ENCODE measurements around the gene YWHAB.
"Not testable (repeated sequence)": the region's sequence is repeated elsewhere in the genome, so short reads cannot be mapped to it uniquely, and the experiment has no call there.

YWHAB gene

DNA sequence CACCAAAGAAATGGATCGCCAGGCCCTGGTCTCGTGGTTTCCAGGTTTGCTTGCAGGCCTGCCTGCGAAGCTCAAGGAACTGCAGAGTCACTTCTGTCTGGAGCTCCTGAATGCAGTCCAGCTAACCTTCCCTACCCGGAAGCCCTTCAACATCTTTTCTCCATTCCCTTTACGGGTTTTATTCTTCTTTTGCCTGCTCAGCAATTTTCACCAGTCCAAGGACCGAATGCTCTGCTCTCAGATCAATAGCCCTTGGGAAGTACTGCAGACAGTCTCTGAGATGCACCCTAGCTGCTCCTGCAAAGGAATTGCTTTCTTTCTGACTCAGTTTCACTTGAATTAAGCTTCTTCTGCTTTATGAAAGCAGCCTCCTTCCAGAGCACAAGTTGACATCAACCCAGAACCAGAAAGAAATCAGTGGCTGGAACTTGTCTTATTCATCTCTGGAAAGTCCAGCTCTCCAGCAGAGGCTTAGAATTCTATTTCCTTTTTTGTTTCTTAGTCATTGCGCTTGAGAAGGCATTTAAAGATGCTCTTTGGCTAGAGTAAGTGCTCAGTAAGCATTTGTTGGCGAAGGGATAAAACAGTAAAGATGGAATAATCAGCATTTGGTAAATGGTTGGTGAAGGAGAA lies 18.7 kb upstream of the YWHAB start:
- DNase-seq (ENCODE audit: low read depth, low spot score) = no peak

DNA sequence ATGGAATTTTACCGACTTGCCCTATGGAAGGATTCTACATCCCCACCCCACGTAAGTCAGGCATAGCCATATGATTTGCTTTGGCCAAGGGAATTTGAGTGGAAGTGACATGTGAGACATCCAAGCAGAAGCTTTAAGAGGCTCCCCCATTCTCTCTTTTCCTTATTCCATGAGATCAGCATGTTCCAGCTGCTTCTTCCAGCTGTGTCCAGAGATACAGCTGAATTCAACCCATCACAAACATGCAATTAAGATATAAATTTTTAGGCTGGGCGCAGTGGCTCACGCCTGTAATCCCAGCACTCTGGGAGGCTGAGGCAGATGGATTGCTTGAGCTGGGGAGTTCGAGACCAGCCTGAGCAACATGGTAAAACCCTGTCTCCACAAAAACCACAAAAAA lies 16.0 kb upstream of the YWHAB start:
- DNase-seq (ENCODE audit: low read depth, low spot score) = no peak

DNA sequence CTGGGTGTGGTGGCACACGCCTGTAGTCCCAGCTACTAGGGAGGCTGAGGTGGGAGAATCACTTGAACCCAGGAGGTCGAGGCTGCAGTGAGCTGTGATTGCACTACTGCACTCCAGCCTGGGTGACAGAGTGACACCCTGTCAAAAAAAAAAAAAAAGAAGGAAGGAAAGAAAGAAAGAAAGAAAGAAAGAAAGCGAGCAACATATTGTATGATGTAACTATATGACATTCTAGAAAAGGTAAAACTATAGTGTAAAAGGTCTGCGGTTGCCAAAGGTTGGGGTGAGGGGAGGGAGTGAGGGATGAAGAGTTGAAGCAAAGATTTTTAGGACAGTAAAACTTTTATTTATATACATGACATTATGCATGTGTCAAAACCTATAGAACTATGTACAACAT lies 3.1 kb upstream of the YWHAB start:
- DNase-seq (ENCODE audit: low read depth, low spot score) = not testable (repeated sequence)

DNA sequence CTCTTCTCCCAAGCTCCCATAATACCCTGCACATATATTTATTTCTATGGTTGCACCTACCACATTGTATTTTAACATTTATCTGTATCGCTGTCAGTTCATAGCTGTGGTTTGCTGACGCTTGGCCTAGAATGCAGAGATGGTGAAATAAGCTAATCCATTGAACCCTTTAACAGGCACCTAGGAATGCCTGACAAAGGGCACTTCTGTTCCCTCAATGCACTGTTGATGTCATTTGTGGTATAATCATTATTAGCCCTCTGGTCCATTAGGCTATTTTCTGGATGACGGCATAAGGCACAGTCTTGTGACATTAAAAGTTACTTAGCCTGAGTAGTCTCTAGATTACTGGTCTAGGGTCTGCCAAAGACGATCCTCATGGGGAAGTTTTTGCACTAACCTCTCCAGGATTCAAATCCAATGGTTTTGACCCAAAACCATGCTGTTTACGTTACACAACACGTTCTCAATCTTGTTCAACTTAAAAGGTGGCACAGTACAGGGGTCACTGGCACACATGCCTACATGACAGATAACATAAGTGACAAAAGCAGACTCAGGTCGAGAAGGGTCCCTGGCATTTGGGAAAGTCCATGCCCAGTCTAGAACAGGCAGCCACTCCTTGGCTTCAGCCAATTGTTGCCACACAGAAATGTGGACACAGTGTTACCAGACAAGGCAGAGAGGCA lies 2.1 kb upstream of the YWHAB start:
- DNase-seq (ENCODE audit: low read depth, low spot score) = no peak

- DNase-seq (ENCODE audit: low read depth, low spot score) = no peak
These were observed 556 bp upstream of the YWHAB start for GRCh38 chr20:44884907-44885391.

- no peak for DNase-seq (ENCODE audit: low read depth, low spot score)
These were observed 754 bp downstream of the YWHAB start for GRCh38 chr20:44886266-44886651.

GRCh38 chr20:44886828-44887227 lies 1.3 kb downstream of the YWHAB start:
- DNase-seq (ENCODE audit: low read depth, low spot score) = no peak

- DNase-seq (ENCODE audit: low read depth, low spot score) = no peak
These were observed 2.0 kb downstream of the YWHAB start for GRCh38 chr20:44887466-44887865.

DNA sequence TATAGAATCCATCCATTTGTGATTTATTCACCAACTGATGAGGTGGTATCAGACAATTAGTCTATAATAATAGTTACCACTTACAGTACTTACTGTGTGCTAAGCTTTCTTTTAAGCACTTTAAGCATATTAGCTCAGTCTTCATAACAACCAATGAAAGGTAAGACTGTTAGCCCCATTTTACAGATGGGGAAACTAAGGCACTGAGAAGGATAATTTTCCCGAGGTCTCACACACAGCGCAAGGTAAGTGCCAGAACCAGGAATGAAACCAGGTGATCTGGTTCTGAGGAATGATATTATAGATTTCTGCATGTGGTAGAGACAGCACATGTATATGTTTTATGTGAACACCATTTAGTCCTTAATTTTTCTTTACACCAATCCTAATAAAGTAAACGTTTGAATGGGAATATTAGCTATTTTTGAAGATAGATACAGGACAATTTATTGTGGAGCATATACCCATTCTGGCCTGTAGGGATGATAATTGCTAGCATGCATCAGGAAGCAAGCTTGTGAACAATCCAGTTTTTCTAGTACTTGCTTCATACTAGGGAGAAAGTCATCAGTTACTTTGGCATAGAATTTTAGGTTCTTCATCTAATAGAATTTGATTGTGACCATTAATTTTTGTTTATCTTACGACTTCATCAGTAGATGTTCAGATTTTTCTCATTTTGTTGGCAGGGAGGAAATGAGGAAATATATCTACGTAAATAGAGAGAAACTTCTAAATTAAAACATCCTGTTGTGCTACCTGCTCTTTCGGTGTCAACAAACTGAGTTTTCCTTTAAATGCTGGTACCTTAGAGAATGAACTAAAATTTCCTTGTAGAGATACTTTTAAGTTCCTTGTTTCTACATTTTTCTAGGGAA lies 3.0 kb downstream of the YWHAB start:
- no peak for DNase-seq (ENCODE audit: low read depth, low spot score)

DNA sequence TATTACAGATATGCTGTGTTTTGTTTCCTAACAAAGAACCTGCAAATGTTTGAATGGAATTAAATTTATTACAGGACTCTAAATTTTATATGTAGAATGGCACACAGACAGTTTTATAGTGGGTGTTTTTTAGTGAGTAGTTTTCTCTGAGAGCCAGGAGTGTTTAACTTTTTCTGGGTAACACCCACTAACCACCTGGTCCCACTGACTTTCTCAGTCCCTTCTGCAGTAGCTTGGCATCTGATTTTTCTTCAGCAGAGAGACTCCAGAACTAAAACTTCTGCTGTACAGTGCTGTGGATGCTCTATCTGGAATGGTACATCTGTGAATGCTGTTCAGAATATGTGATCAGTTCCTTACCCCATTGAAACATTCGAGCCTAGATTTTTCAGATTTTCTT lies 6.3 kb downstream of the YWHAB start:
- DNase-seq (ENCODE audit: low read depth, low spot score) = no peak

- DNase-seq (ENCODE audit: low read depth, low spot score) = no peak
These were observed 9.5 kb downstream of the YWHAB start for GRCh38 chr20:44894959-44895358.

DNA sequence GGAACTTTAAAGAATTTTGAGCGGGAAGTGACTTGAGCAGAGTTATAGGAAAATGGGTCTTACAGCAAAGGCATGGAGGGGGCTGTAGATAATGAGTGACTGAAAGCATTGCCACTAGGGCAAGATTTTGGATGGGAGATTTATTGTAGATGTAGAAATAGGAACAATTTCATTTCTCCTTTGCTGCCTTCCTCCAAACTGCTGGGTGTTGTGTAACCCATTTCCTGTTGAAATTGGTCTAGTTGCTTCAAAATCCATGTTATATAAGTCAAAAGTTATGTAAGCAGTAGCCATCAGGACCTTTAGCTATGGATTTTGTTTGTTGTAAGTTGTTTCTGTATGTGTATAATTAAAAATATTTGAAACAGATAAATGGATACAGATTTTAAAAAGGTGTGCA lies 11.1 kb downstream of the YWHAB start:
- no peak for DNase-seq (ENCODE audit: low read depth, low spot score)

- DNase-seq (ENCODE audit: low read depth, low spot score) = no peak
These were observed 11.6 kb downstream of the YWHAB start for GRCh38 chr20:44897133-44897532.

- no peak for DNase-seq (ENCODE audit: low read depth, low spot score)
These were observed 14.8 kb downstream of the YWHAB start for GRCh38 chr20:44900231-44900854.

- no peak for DNase-seq (ENCODE audit: low read depth, low spot score)
These were observed 16.5 kb downstream of the YWHAB start for GRCh38 chr20:44901974-44902373.

- no peak for DNase-seq (ENCODE audit: low read depth, low spot score)
These were observed 18.9 kb downstream of the YWHAB start for GRCh38 chr20:44904377-44904776.

DNA sequence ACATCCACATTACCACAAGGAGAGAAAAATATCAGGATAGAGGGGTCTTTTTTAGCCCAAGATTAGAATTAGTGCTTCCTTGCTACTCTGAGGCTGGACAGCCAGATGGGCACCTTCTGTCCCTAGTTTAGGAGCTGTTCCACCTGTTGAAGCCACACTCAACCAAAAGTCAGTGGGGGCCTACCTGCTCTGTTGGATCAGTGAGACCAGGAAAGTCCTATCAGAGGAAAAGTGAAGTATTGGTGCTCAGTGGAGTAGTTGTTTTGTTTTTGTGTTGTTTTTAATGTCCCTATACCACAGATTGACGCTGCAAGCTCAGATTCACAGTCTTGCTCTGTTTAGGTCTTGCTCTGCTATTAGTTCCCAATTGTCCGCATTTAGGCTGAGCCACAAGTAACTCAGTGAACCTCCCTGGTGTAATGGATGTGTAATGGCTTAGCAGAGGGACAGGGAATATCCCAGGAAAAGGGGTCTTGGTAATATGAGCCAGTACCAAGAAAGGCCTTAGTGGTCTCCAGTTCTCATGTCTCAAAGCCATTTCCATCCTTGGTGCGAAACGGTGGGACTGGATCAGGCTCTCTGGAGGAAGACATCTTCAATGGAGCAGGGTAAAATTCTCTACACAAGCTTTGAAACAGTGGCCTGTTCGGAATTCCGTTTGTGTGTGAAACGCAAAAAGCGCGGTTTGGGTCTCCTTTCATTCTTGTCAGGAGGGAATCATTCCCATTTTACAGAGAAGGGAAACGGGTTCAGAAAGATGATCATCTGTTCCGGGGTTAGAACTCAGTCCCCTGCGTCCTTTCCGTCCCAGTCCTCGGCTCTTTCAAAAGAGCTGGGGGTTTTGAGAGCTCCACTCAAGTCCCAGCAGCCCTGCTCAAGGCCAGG lies 23.7 kb downstream of the YWHAB start:
- DNase-seq (ENCODE audit: low read depth, low spot score) = no peak

DNA sequence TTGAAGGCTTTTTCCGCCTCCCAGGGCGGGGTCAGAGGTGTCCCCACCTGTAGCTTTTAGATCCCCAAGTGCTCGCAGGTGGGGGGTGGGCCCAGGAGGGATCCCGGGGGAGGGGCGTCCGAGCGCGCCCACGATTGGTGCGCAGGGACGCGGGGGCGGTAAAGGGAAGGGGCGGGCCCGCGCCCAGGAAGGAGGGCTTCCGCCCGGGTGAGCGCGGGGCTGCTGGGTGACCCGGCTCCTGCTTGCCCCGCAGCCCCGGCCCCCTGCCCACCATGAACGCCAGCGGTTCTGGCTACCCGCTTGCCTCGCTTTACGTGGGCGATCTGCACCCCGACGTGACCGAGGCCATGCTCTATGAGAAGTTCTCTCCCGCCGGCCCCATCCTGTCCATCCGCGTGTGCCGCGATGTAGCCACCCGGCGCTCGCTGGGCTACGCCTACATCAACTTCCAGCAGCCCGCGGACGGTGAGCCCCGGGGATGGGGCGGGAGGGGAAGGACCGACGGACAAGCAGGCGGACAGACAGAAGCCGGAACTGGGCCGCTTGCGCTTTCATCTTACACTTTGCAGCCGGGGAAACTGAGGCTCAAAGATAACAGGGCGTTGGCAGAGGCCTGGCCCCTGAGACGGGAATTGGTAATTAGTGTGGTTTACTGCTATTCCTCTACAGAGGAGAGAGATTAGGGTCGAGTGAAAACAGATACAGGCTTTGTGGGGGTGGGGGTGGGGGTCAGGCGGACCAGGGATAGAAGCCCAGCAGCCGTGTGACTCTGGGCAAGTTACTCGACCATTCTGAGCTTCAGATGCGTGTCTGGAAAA lies 24.6 kb downstream of the YWHAB start, which contains the start of gene PABPC1L:
PABPC1L (plus strand) TSS at position 189 of the 818 bp plus-strand sequence; CDS start at position 273, 84 bp downstream.
- peak; percentile 57 for DNase-seq (ENCODE audit: low read depth, low spot score)

GRCh38 chr20:44910690-44911262 lies 25.3 kb downstream of the YWHAB start:
- no peak for DNase-seq (ENCODE audit: low read depth, low spot score)

Measured in activated CD4-positive, CD25-positive, alpha-beta regulatory T cell treated with anti-CD3 and anti-CD28 coated beads, Interleukin-2, amount 50 U/mL, for 16 hours (primary cell).